Liver (tissue), 3 donors: ENCODE data around the gene PRSS33.

Experiments
- CTCF ChIP-seq: fragments of 150-350 bp; IDR thresholded peaks from 2 replicates; pipeline ENCODE4 v1.5.1; 2017; ENCODE audit warnings: improper control_type of control experiment, low read depth, low read length; ENCODE audit not compliant: missing input control
- EGR1 ChIP-seq, 2 donors: IDR thresholded peaks; 2 replicates each; pipeline ENCODE4 v1.6.1; 2016 to 2018; ENCODE audit warnings: antibody characterized with exemption in 2 of 2, low read depth in 2 of 2
- GABPA ChIP-seq, 2 donors: IDR thresholded peaks in 1 of 2; conservative IDR thresholded peaks in 1 of 2; 2 replicates each; pipeline ENCODE4 v1.6.1; 2016; ENCODE audit warnings: antibody characterized with exemption in 2 of 2, mild to moderate bottlenecking in 1 of 2, moderate library complexity in 1 of 2
- HNF4G ChIP-seq: IDR thresholded peaks from 2 replicates; pipeline ENCODE4 v1.6.1; 2016; ENCODE audit warnings: antibody characterized with exemption
- MAX ChIP-seq: IDR thresholded peaks from 2 replicates; pipeline ENCODE4 v1.6.1; 2016; ENCODE audit warnings: antibody characterized with exemption
- RAD21 ChIP-seq, 2 donors: IDR thresholded peaks; 2 replicates each; pipeline ENCODE4 v1.6.1; 2016; ENCODE audit warnings: antibody characterized with exemption in 2 of 2, mild to moderate bottlenecking in 2 of 2
- REST ChIP-seq: IDR thresholded peaks from 2 replicates; pipeline ENCODE4 v1.6.1; 2016; ENCODE audit warnings: antibody characterized with exemption, mild to moderate bottlenecking
- RXRA ChIP-seq, 2 donors: IDR thresholded peaks; 2 replicates each; pipeline ENCODE4 v1.6.1; 2017 to 2018; ENCODE audit warnings: antibody characterized with exemption in 2 of 2, mild to moderate bottlenecking in 1 of 2
- SP1 ChIP-seq: IDR thresholded peaks from 2 replicates; pipeline ENCODE4 v1.6.1; 2018; ENCODE audit warnings: antibody characterized with exemption, mild to moderate bottlenecking
- TAF1 ChIP-seq: conservative IDR thresholded peaks from 2 replicates; pipeline ENCODE4 v1.6.1; 2016; ENCODE audit warnings: antibody characterized with exemption, mild to moderate bottlenecking
- YY1 ChIP-seq: IDR thresholded peaks from 2 replicates; pipeline ENCODE4 v1.6.1; 2016; ENCODE audit warnings: antibody characterized with exemption, mild to moderate bottlenecking
- donor health status: healthy.
- donor health status: healthy.

DNA sequence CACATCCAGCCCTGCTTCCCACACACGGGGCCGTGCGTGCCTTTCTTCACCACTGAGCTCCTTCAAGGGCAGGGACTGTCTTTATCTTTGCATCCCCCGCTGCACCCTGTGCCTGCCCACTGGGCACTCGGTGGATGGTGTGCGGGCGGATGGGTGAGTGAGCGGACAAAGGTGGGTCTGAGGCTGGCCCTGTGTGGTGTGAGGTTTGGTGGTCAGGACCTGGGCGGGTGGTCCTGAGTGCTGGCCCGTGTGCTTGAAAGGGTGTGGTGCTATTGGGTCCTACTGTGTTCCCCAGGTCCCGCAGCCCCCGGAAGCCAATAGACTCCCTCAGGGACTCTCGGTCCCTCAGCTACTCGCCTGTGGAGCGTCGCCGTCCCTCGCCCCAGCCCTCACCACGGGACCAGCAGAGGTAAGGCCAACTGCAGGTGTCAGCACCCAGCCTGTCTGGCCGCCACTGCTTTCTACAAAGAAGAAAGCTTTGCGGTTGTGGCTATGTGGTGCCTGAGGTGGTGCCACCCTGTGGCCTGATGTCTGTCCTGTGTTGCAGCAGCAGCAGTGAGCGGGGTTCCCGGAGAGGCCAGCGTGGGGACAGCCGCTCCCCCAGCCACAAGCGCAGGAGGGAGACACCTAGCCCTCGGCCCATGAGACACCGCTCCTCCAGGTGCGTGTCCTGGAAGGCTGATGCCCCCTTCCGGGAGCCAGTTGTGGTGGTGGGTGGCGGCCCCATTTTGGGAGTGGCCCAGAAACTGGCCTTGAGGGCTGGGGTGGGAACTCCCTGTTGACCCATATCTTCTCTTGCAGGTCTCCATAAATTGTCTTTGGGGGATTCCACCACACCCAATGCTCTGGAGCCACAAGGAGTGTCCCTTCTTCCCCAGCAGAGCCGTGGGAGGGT lies 17.1 kb downstream of the PRSS33 start:
- no peak for TF ChIP-seq CTCF
- no peak for TF ChIP-seq REST
- no peak for TF ChIP-seq RAD21 (IDR thresholded peaks at IDR 0.05)
- TF ChIP-seq RXRA (IDR thresholded peaks at IDR 0.05): no peak
- no peak for TF ChIP-seq EGR1 (IDR thresholded peaks at IDR 0.05; ENCODE audit: low read depth in 2 of 2)
- TF ChIP-seq YY1: no peak
- no peak for TF ChIP-seq HNF4G
- TF ChIP-seq GABPA (IDR thresholded peaks at IDR 0.05 in 1 of 2, conservative IDR thresholded peaks at IDR 0.05 in 1 of 2): no peak
- TF ChIP-seq MAX: no peak
- no peak for TF ChIP-seq SP1
- no peak for TF ChIP-seq TAF1
